ENCODE results near the gene TULP4. TPM values are rescaled to one million over a fixed set of nuclear protein-coding genes. Genes with fewer than 3 reads are reported as not detected.
A peak's percentile ranks its signal among the peaks of the same experiment; 100 is the strongest.
"Not testable (repeated sequence)": the region's sequence is repeated elsewhere in the genome, so short reads cannot be mapped to it uniquely, and the experiment has no call there.

The TULP4 gene
- total RNA-seq, 1 experiment from 2014 or later = 82.0 TPM

DNA sequence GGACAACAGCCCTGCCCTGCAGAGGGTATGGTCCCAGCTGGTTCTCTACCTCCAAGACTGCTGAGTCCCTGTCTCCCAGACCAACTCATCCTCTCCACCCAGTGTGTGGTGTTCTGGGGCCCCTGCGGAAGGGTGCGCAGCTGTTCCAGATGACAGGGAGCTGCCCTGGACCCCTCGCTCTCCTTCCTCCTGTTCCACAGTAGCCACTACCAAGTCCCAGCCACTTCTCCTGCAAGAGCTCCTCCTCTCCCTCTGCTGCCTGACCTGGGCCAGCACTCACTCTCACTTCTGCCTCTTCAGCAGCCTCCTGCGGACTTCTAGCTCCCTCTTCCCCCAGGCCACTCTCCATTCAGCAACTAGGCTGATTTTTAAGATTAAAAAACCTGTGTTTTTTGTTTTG lies 207.5 kb downstream of the TULP4 start:
- no peaks in the 10 kb centered on the region for H3K36me3 ChIP-seq (ENCODE audit: insufficient read depth, low read length, poor library complexity, severe bottlenecking)
- no peak for DNase-seq (ENCODE audit: low spot score)
- no peaks in the 10 kb centered on the region for H3K27me3 ChIP-seq (replicated peaks; ENCODE audit: insufficient read depth, low read depth, low read length, poor library complexity)
- H3K4me3 ChIP-seq (ENCODE audit: low read depth, low read length, poor library complexity, severe bottlenecking) = no peak overlapping the region
- peaks cover 20% of the 10 kb centered on the region for H3K4me1 ChIP-seq (ENCODE audit: insufficient read depth, low read length, poor library complexity, severe bottlenecking)
- BruUV-seq (replicated peaks) = no TSS peak
- H3K27ac ChIP-seq (ENCODE audit: low read depth, low read length, poor library complexity, severe bottlenecking) = no peak overlapping the region
- ChIA-PET POLR2A (ENCODE audit: low non-redundant PET) (no interaction called here), CTCF (interaction anchor here (1.7 kb wide), 1 partner anchor 306 kb away, joined by 8 read pairs; no protein-coding TSS in a partner anchor)
- TF ChIP-seq EZH2 (IDR thresholded peaks at IDR 0.05; ENCODE audit: borderline replicate concordance, low read depth, low read length, poor library complexity, severe bottlenecking) = no peak
- TF ChIP-seq, protein P1, sequence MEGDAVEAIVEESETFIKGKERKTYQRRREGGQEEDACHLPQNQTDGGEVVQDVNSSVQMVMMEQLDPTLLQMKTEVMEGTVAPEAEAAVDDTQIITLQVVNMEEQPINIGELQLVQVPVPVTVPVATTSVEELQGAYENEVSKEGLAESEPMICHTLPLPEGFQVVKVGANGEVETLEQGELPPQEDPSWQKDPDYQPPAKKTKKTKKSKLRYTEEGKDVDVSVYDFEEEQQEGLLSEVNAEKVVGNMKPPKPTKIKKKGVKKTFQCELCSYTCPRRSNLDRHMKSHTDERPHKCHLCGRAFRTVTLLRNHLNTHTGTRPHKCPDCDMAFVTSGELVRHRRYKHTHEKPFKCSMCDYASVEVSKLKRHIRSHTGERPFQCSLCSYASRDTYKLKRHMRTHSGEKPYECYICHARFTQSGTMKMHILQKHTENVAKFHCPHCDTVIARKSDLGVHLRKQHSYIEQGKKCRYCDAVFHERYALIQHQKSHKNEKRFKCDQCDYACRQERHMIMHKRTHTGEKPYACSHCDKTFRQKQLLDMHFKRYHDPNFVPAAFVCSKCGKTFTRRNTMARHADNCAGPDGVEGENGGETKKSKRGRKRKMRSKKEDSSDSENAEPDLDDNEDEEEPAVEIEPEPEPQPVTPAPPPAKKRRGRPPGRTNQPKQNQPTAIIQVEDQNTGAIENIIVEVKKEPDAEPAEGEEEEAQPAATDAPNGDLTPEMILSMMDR (conservative IDR thresholded peaks at IDR 0.05; ENCODE audit: low read depth, low read length) = no peak
- intact Hi-C loops (cut with micrococcal nuclease; ENCODE audit: unreplicated experiment) = loop anchor here (2.0 kb wide), 1 partner anchor 299 kb away; no protein-coding TSS in a partner anchor
- H3K9me3 ChIP-seq (ENCODE audit: low read depth, low read length, poor library complexity, severe bottlenecking) = no peaks in the 10 kb centered on the region

DNA sequence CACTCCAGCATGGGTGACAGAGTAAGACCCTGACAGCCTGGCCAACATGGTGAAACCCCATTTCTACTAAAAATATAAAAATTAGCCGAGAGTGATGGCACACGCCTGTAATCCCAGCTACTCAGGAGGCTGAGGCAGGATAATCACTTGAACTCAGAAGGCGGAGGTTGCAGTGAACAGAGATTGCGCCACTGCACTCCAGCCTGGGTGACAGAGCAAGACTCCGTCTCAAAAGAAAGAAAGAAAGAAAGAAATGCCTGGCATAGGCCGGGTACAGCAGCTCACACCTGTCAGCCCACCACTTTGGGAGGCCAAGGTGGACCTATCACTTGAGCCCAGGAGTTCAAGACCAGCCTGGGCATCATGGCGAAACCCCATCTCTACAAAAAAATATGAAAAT lies 208.7 kb downstream of the TULP4 start:
- H3K4me3 ChIP-seq (ENCODE audit: low read depth, low read length, poor library complexity, severe bottlenecking); BruUV-seq (replicated peaks); H3K27me3 ChIP-seq (replicated peaks; ENCODE audit: insufficient read depth, low read depth, low read length, poor library complexity); H3K9me3 ChIP-seq (ENCODE audit: low read depth, low read length, poor library complexity, severe bottlenecking); H3K36me3 ChIP-seq (ENCODE audit: insufficient read depth, low read length, poor library complexity, severe bottlenecking); POLR2A ChIA-PET (ENCODE audit: low non-redundant PET); intact Hi-C loops (cut with micrococcal nuclease; ENCODE audit: unreplicated experiment); DNase-seq (ENCODE audit: low spot score); H3K27ac ChIP-seq (ENCODE audit: low read depth, low read length, poor library complexity, severe bottlenecking); CTCF ChIA-PET: not testable (repeated sequence)
- peaks cover 20% of the 10 kb centered on the region for H3K4me1 ChIP-seq (ENCODE audit: insufficient read depth, low read length, poor library complexity, severe bottlenecking)

DNA sequence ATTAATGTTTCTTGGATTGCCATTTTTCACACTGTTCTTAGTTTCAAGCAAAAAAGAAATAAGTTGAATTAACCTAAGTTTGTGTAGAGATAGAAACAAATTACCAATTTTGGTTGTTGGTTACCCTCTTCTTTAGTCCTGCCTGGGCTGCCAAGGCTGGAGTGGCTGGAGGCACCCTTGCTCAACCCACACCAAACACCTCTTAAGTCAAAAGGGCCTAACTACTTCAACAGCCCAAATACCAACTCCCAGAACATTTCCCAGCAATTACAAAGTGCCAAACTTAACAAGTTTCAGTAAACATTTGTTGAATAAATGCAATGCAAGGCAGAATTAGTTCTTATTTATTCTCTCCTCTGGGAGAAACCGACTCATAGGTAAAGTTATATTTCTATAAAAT lies 209.5 kb downstream of the TULP4 start:
- TF ChIP-seq EZH2 (IDR thresholded peaks at IDR 0.05; ENCODE audit: borderline replicate concordance, low read depth, low read length, poor library complexity, severe bottlenecking) = no peak
- TF ChIP-seq, protein P1 (conservative IDR thresholded peaks at IDR 0.05; ENCODE audit: low read depth, low read length) = no peak
- no TSS peak for BruUV-seq (replicated peaks)
- CTCF ChIA-PET = no interaction called here

DNA sequence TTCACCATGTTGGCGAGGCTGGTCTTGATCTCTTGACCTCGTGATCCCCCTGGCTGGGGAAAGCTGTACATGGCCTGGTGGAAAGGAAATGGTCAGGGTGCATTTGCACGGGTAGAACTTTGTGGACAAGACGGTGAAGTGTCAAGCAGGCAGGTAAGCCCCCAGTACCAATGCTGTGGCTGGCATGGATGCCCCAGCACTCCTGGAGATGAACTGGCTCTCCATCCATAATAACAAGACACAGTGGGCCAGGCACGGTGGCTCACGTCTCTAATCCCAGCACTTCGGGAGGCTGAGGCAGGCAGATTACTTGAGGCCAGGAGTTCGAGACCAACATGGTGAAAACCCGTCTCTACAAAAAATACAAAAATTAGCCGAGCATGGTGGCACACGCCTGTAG lies 210.4 kb downstream of the TULP4 start:
- DNase-seq (ENCODE audit: low spot score) = no peak
- no TSS peak for BruUV-seq (replicated peaks)

More for the DNA sequence above, 209.5 kb downstream of the TULP4 start:
- no peaks in the 10 kb centered on the region for H3K36me3 ChIP-seq (ENCODE audit: insufficient read depth, low read length, poor library complexity, severe bottlenecking)
- peak overlapping the region; percentile 27 for H3K27ac ChIP-seq (ENCODE audit: low read depth, low read length, poor library complexity, severe bottlenecking)
- POLR2A ChIA-PET (ENCODE audit: low non-redundant PET) = no interaction called here
- DNase-seq (ENCODE audit: low spot score) = no peak
- no peak overlapping the region for H3K4me3 ChIP-seq (ENCODE audit: low read depth, low read length, poor library complexity, severe bottlenecking)
- no peaks in the 10 kb centered on the region for H3K27me3 ChIP-seq (replicated peaks; ENCODE audit: insufficient read depth, low read depth, low read length, poor library complexity)
- intact Hi-C loops (cut with micrococcal nuclease; ENCODE audit: unreplicated experiment) = no loop called here
- peaks cover 4% of the 10 kb centered on the region for H3K9me3 ChIP-seq (ENCODE audit: low read depth, low read length, poor library complexity, severe bottlenecking)
- H3K4me1 ChIP-seq (ENCODE audit: insufficient read depth, low read length, poor library complexity, severe bottlenecking) = peaks cover 20% of the 10 kb centered on the region

More for the DNA sequence above, 210.4 kb downstream of the TULP4 start:
- peaks cover 7% of the 10 kb centered on the region for H3K9me3 ChIP-seq (ENCODE audit: low read depth, low read length, poor library complexity, severe bottlenecking)
- peaks cover 19% of the 10 kb centered on the region for H3K4me1 ChIP-seq (ENCODE audit: insufficient read depth, low read length, poor library complexity, severe bottlenecking)
- intact Hi-C loops (cut with micrococcal nuclease; ENCODE audit: unreplicated experiment) = no loop called here
- POLR2A ChIA-PET (ENCODE audit: low non-redundant PET) = no interaction called here
- TF ChIP-seq EZH2 (IDR thresholded peaks at IDR 0.05; ENCODE audit: borderline replicate concordance, low read depth, low read length, poor library complexity, severe bottlenecking) = no peak
- TF ChIP-seq, protein P1 (conservative IDR thresholded peaks at IDR 0.05; ENCODE audit: low read depth, low read length) = no peak
- no peak overlapping the region for H3K27ac ChIP-seq (ENCODE audit: low read depth, low read length, poor library complexity, severe bottlenecking)
- H3K4me3 ChIP-seq (ENCODE audit: low read depth, low read length, poor library complexity, severe bottlenecking) = no peak overlapping the region
- H3K36me3 ChIP-seq (ENCODE audit: insufficient read depth, low read length, poor library complexity, severe bottlenecking) = no peaks in the 10 kb centered on the region
- H3K27me3 ChIP-seq (replicated peaks; ENCODE audit: insufficient read depth, low read depth, low read length, poor library complexity) = no peaks in the 10 kb centered on the region
- CTCF ChIA-PET = no interaction called here

All from A673 (cell line).